SIG-M5 treated with dmso at 0.1 percent for 504 hours (cell line): Measurements from ENCODE around the gene IL1RAPL1.
"Not testable (repeated sequence)": the region's sequence is repeated elsewhere in the genome, so short reads cannot be mapped to it uniquely, and the experiment has no call there.

Experiments
- DNase-seq: peaks from one replicate; lab custom pipeline; 2025; ENCODE audit not compliant: unreplicated experiment; lab: John Stamatoyannopoulos, UW

Gene IL1RAPL1

GRCh38 chrX:29083823-29084222, 496.6 kb downstream of the IL1RAPL1 start:
- DNase-seq: no peak

DNA sequence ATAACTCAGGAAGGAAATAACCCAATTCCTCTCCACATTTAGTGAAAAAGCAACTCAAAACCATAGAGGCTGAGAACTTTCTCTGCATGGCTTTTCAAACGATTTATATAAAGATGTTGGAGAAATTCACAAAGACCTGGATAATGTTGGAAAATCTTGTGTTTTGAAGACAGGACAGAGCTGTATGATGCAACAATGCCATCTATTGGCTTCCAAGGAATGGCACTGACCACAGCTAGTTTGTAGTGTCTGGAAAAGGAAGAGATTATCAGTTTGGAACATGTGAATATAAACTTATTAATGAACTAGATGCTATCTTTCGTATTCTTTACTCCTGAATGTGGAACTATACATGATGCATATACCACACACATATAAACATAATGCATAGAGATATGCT, 503.6 kb downstream of the IL1RAPL1 start:
- DNase-seq: no peak

- no peak for DNase-seq
Measured at GRCh38 chrX:29107231-29107630, 520.0 kb downstream of the IL1RAPL1 start.

GRCh38 chrX:29110041-29110440, 522.8 kb downstream of the IL1RAPL1 start:
- DNase-seq: no peak

DNA sequence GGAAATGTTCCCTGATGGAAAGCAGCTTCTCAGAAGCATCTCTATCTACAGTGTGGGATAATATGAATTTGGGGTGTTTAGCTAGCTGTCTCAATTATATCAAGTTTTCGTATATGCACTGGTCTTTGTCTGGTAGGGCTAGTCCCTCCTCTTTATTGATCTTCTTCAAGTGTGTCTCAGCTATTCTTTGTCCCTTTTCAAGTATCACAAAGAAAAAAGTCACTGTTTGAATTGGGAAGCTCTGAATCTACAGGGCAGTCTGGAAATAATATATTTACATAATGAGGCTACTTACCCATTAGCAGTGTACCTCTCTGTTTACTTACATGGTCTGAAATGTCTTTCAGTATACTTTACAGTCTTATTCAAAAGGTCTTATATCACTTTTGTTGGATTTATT, 526.0 kb downstream of the IL1RAPL1 start:
- no peak for DNase-seq

DNA sequence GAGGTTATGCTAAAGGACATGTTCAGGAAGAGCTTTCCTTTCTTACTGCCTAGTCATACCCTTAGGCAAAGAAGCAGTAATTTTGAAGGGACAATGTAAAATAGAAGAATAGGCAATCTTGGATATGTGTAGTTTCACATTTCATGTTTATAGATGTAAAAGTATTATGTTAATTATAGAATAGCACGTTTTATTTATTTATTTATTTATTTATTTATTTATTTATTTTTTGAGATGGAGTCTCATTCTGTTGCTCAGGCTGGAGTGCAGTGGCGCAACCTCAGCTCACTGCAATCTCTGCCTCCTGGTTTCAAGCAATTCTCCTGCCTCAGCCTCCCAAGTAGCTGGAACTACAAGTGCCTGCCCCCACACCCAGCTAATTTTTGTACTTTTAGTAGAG, 535.6 kb downstream of the IL1RAPL1 start:
- DNase-seq: not testable (repeated sequence)

DNA sequence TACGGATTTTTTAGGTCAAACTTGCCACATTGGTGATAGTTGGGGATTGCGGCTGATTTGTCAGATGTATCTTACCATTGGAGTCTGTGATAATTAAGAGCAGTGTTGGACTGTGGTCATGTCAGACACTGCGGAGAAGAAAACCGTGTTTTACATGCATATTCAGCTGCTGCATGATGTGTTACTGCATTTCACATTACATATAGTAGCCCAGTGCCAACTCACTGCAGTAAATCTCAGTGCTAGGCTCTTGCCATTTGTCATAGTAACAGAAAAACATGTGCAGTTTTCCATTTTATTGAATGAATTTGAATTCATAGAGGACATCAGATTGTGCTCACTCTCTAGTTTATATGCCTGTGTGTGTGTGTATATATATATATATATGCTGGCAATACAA, 543.7 kb downstream of the IL1RAPL1 start:
- DNase-seq: no peak

- no peak for DNase-seq
Measured at GRCh38 chrX:29136904-29137303, 549.7 kb downstream of the IL1RAPL1 start.

DNA sequence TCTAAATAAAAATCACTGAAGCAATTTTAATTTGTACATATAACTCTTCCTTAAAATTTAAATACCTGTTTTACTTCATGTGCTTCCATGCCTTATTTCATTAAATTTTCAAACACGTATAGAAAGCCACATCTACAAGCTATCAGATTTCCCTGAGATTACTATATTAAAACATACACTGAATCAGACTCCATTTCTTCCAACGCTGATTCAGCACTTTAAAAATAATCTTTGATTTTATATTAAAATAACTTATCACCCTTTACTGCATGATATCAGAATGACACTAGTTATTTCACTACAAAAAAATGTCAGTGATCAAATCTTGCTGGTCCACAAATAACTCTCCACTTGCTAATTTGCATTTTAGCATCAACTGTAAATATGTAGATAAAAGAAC, 550.8 kb downstream of the IL1RAPL1 start:
- DNase-seq: no peak

DNA sequence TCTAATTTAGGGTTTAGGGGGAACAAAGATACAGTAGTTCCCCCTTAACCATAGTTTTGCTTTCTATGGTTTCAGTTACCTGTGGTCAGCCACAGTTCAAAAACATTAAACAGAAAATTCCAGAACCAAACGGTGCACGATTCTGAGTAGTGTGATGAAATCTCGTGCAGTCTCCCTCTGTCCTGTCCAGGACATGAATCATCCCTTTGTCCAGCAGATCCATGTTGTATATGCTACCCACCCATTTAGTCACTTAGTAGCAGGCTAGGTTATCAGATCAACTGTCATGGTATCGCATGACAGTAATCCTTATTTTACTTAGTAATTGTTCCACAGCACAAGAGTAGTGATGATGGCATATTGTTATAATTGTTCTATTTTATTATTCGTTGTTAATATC, 556.1 kb downstream of the IL1RAPL1 start:
- no peak for DNase-seq

DNA sequence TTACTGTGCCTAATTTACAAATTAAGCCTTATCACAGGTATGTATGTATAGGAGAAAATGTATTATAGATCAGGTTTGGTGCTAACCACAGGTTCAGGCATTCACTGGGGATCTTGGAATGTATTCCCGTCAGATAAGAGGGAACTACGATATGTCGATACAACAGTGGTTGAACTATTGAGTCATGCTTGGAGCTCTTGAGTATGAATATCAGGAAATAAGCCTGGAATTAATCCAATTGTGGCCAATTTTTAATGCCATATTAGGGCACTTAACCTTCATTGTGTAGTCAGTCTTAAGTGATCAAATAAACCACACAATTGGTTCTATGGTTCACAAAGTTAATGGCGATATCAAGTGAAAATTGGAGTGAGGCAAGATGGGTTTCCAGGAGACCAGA, 556.5 kb downstream of the IL1RAPL1 start:
- DNase-seq: no peak

- no peak for DNase-seq
Measured at GRCh38 chrX:29145316-29145715, 558.1 kb downstream of the IL1RAPL1 start.

DNA sequence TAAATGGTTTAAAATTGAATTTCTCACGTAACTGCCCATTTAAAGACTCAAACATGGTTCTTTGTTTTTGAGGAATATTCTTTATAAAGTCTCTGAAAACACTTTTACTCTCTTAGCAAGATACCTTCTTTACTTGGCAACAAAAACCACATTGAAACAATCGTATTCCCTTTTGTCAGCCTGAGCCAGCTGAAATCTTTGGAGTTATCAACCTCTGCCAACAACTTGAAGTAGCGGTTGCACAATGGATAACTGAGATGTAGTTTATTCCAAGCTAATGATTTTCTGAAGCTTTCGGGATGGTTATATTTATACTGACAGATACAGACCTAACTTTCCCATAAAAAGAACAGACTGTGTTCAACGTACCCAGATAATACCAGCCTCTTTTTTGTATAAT, 561.3 kb downstream of the IL1RAPL1 start:
- DNase-seq: no peak

- no peak for DNase-seq
Measured at GRCh38 chrX:29155286-29155685, 568.0 kb downstream of the IL1RAPL1 start.

DNA sequence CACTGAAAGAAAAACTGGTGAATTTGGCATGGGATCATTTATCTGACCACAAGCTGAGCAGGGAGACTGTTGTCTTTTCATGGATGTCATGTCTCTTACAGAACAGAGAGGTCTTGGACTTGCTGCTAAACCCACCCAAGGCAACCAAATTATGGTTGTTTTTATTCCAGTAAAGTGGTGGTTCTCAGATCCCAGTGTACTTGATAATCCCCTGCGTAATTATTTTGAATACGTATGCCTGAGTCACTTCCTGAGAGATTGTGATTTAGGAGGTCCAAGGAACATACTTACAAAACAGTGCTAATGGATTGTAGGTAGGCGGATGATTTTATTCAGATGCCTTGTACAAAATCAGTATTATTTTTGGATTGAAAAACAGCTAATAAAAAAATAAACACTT, 585.6 kb downstream of the IL1RAPL1 start:
- DNase-seq: no peak

DNA sequence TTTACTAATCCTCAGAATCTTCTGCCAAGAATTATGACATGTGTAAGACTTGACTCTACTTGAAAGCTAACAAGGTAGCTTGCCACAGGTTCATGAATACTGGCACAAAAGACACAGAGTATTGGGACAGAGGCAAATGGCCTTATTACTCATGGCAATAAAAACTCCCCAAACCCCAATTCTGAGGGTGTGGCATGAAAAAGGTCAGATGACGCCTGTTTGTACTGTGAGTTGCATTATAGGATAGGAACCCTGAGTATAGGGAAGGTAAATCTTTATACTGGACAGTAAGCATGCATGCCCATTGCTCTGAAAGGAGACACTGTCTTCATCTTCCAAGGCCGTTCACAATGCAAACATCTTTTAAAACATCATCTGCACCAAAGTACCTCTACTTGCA, 600.0 kb downstream of the IL1RAPL1 start:
- no peak for DNase-seq

- no peak for DNase-seq
Measured at GRCh38 chrX:29196501-29196900, 609.3 kb downstream of the IL1RAPL1 start.

- no peak for DNase-seq
Measured at GRCh38 chrX:29215251-29215650, 628.0 kb downstream of the IL1RAPL1 start.

- DNase-seq: no peak
Measured at GRCh38 chrX:29225670-29226069, 638.4 kb downstream of the IL1RAPL1 start.

GRCh38 chrX:29229802-29230201, 642.6 kb downstream of the IL1RAPL1 start:
- DNase-seq: no peak

- DNase-seq: no peak
Measured at GRCh38 chrX:29231800-29232199, 644.6 kb downstream of the IL1RAPL1 start.

GRCh38 chrX:29233592-29234183, 646.4 kb downstream of the IL1RAPL1 start:
- no peak for DNase-seq

- no peak for DNase-seq
Measured at GRCh38 chrX:29237972-29238371, 650.7 kb downstream of the IL1RAPL1 start.

- no peak for DNase-seq
Measured at GRCh38 chrX:29241809-29242208, 654.6 kb downstream of the IL1RAPL1 start.
